ENCODE measurements around the gene OLFML1. TPM values are rescaled to one million over a fixed set of nuclear protein-coding genes. Genes with fewer than 3 reads are reported as not detected.

The OLFML1 gene
- total RNA-seq, 3 donors from 2014 or later: 4.6 to 11.9 (median 4.6) TPM

GRCh38 chr11:7546324-7546791 is 61.1 kb downstream of the OLFML1 start:
- no peak for DNase-seq (ENCODE audit: low spot score in 2 of 2)
- Histone ChIP-seq H3K36me3 (no peaks in the 10 kb centered on the region), H3K27me3 (no peaks in the 10 kb centered on the region), H3K27ac (no peak overlapping the region), H3K9me3 (no peaks in the 10 kb centered on the region), H3K4me1 (no peaks in the 10 kb centered on the region), H3K4me3 (no peak overlapping the region)
- intact Hi-C loops (cut with DNase I; ENCODE audit: low total_unique reads): no loop called here
- TF ChIP-seq POLR2A (IDR thresholded peaks at IDR 0.05) (no peak), POLR2AphosphoS5 (IDR thresholded peaks at IDR 0.05) (no peak), CTCF (IDR thresholded peaks at IDR 0.05) (no peak)

- Histone ChIP-seq H3K9me3 (no peaks in the 10 kb centered on the region), H3K27me3 (no peaks in the 10 kb centered on the region), H3K36me3 (no peaks in the 10 kb centered on the region), H3K4me3 (no peak overlapping the region), H3K27ac (no peak overlapping the region), H3K4me1 (no peaks in the 10 kb centered on the region)
- TF ChIP-seq POLR2AphosphoS5 (IDR thresholded peaks at IDR 0.05) (no peak), CTCF (IDR thresholded peaks at IDR 0.05) (no peak), POLR2A (IDR thresholded peaks at IDR 0.05) (no peak)
- intact Hi-C loops (cut with DNase I; ENCODE audit: low total_unique reads): no loop called here
- DNase-seq (ENCODE audit: low spot score in 2 of 2): no peak
Measured at GRCh38 chr11:7547687-7548086, 62.4 kb downstream of the OLFML1 start.

DNA sequence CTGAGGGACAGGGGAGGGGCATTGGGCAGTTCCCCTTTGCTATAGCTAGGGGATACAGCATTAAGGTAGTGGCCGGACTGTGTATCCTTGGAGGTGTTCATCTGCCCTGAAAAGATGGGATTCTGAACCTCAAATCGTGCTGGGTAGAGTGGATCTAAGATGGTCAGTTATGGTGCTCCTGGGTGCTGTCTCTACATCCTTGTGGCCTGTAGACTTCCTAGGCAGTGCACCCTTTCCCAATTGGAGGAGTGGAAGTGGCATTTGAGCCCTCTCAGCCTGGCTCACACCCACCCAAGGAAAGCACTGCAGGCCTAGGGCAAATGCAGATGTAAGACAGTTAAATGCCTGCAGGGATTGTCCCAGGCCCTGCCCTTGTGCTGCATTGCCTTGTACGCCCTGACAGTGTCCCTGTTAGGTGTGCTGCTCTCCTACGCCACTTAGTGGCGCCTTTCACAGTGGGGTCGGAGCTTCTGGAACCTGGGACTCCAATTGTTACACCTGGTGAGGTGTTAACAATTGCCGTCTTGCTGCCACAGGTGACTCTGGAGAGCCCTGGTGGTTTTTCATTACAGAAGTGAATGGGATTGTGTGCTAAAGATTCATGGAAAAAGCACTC is 63.5 kb downstream of the OLFML1 start:
- TF ChIP-seq CTCF (IDR thresholded peaks at IDR 0.05) (peak in 1 of 3 donors; percentile 23), POLR2A (IDR thresholded peaks at IDR 0.05) (no peak), POLR2AphosphoS5 (IDR thresholded peaks at IDR 0.05) (no peak)

GRCh38 chr11:7549681-7550080 is 64.4 kb downstream of the OLFML1 start:
- no peak overlapping the region for H3K27ac ChIP-seq
- TF ChIP-seq CTCF (IDR thresholded peaks at IDR 0.05) (no peak), POLR2A (IDR thresholded peaks at IDR 0.05) (no peak), POLR2AphosphoS5 (IDR thresholded peaks at IDR 0.05) (no peak)
- H3K4me3 ChIP-seq: no peak overlapping the region
- H3K4me1 ChIP-seq: no peaks in the 10 kb centered on the region
- no peaks in the 10 kb centered on the region for H3K9me3 ChIP-seq
- no peaks in the 10 kb centered on the region for H3K27me3 ChIP-seq
- no peak for DNase-seq (ENCODE audit: low spot score in 2 of 2)
- no peaks in the 10 kb centered on the region for H3K36me3 ChIP-seq
- intact Hi-C loops (cut with DNase I; ENCODE audit: low total_unique reads): no loop called here

More for the DNA sequence above, 63.5 kb downstream of the OLFML1 start:
- no peaks in the 10 kb centered on the region for H3K4me1 ChIP-seq
- DNase-seq (ENCODE audit: low spot score in 2 of 2): no peak
- H3K9me3 ChIP-seq: no peaks in the 10 kb centered on the region
- no peaks in the 10 kb centered on the region for H3K27me3 ChIP-seq
- no peak overlapping the region for H3K4me3 ChIP-seq
- intact Hi-C loops (cut with DNase I; ENCODE audit: low total_unique reads): no loop called here
- no peak overlapping the region for H3K27ac ChIP-seq
- no peaks in the 10 kb centered on the region for H3K36me3 ChIP-seq

DNA sequence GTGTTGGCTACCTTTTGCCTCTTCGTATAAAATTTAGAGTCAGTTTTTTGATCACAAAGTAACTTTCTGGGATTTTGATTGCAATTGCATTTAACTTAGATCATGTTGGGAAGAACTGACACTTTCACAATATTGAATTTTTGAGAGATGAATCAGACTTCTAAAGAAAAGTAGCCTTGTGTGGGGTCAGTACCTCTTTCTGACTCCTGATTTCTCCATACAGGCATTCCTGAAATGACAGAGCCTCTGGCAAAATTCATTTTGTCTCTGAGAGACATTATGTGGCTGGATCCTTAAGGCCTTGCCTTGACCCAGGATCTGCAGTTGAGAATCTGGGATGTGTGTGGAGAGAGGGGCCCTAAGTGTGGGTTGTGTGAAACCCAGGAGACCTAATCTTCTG is 66.3 kb downstream of the OLFML1 start:
- Histone ChIP-seq H3K9me3 (no peaks in the 10 kb centered on the region), H3K27me3 (no peaks in the 10 kb centered on the region), H3K4me1 (no peaks in the 10 kb centered on the region), H3K27ac (no peak overlapping the region), H3K36me3 (no peaks in the 10 kb centered on the region), H3K4me3 (no peak overlapping the region)
- intact Hi-C loops (cut with DNase I; ENCODE audit: low total_unique reads): no loop called here
- DNase-seq (ENCODE audit: low spot score in 2 of 2): no peak
- TF ChIP-seq POLR2AphosphoS5 (IDR thresholded peaks at IDR 0.05) (no peak), CTCF (IDR thresholded peaks at IDR 0.05) (no peak), POLR2A (IDR thresholded peaks at IDR 0.05) (no peak)

Data from breast epithelium (tissue), 4 donors.